HG03097 (cell line): ENCODE results near the gene STK24.
"Not testable (repeated sequence)": the region's sequence is repeated elsewhere in the genome, so short reads cannot be mapped to it uniquely, and the experiment has no call there.

Experiments
- ATAC-seq: cut with Tn5 transposase; IDR thresholded peaks from one replicate; pipeline ENCODE4 v1.9.1; 2021; ENCODE audit not compliant: unreplicated experiment, low FRiP score

Gene STK24

DNA sequence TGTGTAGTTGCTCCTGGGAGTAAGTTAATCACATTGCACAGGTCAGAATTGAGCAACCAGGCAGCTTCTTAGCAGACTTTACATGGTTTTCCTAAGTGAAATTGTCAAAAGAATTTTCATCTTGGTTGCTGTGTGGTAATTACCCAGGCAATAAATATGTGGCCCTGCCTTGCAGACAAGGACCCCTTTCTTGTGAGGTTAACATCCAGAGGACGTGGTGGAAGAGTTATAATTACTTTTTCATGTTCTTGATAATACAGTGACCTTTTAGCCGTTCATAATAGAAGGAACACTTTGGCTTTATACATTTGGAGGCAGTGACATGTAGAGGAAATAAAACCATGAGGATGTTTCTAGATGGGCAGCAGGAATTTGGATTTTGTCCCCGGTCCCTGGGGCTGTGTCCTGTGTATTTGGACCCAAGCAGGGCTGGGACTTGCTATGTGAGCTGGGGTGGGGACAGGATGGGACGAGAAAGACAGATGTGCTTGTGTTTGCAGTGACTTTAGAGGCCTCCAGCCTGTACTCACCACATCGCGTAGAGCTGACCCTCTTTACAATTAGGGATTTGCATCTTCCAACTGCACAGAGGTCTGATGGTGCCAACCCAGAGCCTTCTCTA is 156.2 kb downstream of the STK24 start:
- no peak for ATAC-seq

GRCh38 chr13:98419786-98420553 is 156.9 kb downstream of the STK24 start:
- no peak for ATAC-seq

DNA sequence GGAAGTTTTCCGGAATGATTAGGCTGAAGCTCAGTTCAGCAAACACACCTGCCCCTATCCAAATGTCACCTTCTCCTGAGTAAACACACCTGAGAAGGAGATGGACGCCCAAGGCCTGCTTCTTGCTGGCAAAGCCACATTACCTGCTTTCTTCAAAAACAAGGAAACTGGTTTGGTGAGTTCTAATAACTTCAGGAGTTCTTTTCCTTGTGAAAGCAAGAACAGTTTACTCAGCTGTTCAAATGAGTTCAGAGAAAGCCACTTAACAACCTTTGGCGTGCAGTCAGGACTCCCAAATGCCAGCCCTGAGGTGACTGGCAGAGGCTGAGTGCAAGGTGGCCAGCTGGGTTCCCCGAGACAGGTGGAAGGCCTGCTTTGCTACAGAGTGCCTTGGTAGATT is 160.5 kb downstream of the STK24 start:
- no peak for ATAC-seq

DNA sequence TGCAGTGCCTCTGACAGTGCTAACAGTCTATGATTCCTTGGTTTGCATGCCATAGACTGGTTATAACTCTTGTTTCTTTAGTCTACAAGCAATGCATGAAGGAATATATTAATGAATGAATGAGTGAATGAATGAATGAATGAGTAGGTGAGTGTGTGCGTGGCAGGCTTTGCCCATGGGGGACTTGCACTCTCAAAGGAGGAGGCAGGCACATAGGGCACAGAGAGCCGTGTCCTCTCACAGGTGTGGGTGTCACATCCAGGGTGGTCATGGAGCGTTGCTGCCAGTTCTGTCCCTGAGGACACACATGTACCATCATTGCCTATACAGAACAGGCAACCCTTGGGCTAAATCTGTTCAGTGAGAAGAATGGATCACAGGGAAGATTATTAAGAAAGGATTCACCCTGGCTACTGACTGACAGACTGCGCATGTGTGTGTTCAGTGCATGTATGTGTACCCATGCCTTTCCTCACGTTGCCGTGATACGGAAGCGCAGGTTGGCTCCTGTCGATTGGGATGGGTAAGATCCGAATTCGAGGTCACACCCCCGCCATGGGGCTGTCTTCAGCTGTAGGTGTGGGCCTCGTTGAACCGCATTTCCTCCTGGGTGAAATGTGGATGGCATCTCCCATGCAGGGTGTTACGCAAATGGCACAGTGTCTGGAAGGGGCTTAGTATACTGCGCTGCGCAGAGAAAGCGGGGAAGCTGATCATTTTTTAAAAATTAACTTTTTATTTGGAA is 161.4 kb downstream of the STK24 start:
- ATAC-seq, result no peak

- no peak for ATAC-seq
Observed at GRCh38 chr13:98413796-98414195, 163.1 kb downstream of the STK24 start.

DNA sequence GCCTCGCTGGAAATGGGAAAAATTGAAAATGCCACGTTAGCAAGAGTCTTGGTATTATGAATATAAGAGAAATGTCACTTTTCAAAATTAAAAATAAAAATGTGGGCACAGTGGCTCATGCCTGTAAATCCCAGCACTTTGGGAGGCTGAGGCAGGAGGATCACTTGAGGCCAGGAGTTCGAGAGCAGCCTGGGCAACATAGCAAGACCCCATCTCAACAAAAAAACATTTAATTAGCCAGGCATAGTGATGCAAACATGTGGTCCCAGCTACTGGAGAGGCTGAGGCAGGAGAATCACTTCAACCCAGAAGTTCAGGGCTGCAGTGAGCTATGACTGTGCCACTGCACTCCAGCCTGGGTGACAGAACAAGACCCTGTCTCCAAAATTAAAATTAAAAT is 163.6 kb downstream of the STK24 start:
- not testable (repeated sequence) for ATAC-seq

DNA sequence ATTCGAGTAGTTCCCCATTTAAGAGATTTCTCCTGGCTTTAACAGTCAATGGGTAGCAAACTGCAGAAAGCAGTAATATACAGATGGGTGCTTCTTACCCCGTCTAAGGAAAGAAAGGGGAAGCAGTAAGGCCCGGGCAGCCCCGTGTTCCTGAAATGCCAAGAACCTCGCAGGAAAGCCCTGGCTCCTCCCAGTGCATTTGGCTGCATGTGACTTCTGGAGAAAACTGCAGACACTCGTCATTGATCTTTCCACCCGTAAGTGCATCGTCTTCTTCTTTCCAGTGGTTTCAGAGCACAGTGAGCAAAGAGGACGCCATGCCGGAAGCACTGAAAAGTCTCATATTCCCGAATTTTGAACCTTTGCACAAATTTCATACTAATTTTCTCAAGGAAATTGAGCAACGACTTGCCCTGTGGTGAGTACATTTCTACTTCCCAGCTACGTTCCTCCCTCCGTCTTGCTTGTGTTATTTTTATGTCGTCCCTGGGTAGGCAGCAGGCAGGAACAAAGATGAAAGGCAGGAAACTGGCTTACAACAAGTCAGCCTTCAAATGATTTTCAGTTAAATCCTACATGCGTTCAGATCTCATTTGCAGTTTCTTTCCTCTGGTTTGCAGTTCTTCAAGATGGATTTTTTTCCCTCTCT is 165.2 kb downstream of the STK24 start:
- no peak for ATAC-seq

DNA sequence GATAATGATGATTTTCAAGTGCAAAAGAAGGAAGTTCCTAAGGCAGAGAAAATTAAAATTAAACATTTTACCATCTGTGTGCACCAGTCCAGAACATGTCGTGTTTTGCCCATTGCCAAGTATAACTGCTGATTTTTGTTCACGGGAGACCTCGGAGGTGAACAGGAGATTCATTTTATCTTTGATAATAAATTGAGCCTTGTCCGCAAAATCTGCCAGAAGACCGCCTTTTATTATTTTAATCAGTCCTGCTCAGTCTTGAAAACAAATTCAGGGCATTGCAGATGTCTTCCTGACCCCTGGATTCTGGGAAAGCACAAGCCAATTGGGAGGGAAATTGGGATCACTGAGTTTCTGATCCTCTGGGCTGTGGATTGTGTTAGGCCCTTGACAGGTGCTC is 165.9 kb downstream of the STK24 start:
- no peak for ATAC-seq

DNA sequence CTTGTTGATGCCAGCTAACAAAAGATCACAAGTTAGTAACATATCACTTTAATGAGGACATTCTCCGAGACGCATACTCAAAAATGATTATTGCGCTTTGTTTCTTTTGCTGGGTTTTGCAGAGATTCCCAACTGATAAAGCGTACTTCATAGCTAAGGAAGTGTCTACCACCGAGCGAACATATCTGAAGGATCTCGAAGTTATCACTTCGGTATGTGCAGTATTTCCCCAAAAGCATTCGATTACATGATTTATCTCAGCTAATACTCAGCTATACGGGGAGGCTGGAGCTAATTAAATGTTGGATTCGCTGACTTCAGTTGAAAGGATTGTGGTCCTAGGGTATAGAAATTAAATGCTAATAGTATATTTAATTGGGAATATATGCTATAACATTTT is 166.3 kb downstream of the STK24 start:
- no peak for ATAC-seq

DNA sequence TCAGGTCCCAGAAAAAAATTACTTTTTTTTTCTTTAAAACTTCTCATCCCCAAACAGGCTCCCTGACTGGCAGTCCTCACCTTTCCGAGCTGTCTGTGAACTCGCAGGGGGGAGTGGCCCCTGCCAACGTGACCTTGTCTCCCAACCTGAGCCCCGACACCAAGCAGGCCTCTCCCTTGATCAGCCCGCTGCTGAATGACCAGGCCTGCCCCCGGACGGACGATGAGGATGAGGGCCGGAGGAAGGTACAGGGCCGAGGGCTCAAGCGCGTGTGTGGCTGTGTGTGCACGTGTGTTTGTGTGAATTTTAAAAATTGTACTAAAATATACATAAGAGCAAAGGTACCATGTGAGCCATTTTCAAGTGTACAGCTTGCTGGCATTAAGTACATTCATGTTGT is 167.6 kb downstream of the STK24 start:
- no peak for ATAC-seq

DNA sequence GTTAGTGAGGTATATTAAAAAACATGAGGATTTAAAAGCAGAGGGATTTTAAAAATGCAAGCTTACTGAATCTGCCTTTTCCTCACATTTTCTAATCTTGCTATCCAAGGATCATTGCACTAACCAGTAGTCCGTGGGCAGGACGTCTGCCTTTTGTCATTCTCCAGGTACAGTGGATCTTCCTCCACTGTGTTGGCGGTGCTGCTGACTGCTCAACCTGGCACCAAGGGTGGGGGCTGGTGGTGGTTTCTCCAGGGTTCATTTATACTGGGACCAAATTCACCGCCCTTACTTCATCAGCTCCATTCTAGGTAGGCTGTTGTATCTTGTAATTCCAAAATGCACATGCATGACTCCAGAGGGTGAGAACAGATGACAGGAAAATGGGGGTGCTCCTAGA is 169.3 kb downstream of the STK24 start:
- ATAC-seq, result no peak

- no peak for ATAC-seq
Observed at GRCh38 chr13:98406971-98407370, 169.9 kb downstream of the STK24 start.

DNA sequence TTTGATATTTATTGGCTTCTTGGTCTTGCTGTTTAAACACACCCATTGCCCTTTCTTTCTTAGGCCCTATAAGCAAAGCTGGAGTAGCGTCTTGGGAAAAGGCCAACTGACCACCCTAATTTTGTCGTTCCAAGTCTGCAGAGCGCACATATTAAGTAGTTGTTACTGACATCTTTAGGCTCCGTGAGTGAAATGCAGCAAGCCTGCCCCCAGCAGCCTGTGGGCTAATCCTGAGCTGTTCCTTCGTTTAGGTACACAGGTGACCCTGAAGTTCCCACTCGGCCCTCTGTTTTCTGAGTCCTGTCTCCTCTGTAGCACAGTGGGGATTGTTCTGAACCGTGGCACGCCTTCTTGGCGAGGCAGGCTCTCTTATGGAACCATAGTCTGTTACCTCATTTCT is 170.5 kb downstream of the STK24 start:
- no peak for ATAC-seq

DNA sequence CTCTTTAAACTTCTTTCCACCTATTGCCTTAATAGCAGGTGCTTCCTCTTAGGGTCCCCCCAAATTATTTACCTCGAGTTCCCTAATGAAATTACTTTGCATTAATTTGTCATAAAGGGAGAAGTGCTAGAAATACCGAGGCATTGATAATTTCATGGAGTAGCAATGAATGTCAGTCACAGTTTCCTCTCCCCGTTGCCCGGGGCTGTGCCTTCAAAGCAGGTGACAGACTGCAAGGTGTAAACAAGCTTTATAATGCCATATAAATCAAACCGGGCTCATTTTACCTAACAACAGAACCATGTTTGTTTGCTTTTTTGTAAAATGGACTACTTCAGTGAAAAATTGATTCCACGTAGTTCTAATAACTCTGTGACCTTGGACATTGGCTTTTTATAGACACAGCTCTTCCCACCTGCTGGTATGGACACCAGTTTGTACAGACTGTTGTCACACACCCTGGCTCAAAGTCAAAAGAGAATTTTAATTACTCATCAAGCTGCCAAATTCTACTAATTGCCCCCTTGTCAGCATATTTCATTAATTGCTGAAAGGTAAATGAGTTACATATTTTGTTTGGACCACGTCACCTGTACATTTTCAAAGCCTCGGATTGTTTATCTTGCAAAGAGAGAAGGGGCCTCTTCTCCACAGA is 171.1 kb downstream of the STK24 start:
- no peak for ATAC-seq

- ATAC-seq, result no peak
Observed at GRCh38 chr13:98405107-98405571, 171.8 kb downstream of the STK24 start.

DNA sequence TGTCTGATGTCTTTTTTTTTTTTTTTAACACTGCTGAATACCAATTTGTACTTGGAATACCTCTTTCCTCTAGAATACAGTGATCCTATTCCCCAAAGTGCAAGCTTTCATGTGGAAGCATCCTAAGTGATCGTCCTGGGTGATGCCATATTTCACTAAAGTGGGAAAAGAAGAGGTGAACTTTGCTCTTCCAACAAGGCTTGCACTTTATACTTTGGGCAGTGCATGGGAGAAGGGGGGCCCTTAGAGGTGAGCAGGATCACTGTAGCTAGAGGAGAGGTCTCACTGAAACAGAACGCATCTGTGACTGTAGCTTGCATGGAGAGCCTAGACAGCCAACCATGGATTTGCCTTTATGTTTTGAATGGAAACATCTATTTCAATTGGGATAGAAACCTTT is 173.8 kb downstream of the STK24 start:
- ATAC-seq, result no peak

GRCh38 chr13:98401934-98402333 is 175.0 kb downstream of the STK24 start:
- no peak for ATAC-seq

DNA sequence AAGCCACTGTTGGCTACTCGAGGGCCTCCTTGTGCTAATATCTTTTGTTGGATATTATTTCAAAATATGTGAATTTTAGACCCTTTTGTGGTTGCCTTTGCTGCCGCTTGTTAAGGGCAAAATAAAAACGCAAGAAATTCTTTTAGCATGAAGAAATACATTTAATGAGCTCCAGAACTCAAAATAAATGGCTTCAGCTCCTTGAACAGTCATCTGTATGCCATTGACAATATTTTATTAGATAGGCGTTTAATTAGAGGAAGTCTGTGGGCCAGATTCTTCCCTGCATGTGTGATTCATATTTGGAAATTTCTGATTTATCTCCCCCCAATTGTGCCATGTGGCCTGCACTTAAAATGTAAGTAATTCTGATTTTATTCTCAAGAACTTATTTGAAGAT is 177.2 kb downstream of the STK24 start:
- no peak for ATAC-seq

- ATAC-seq, result no peak
Observed at GRCh38 chr13:98398581-98398980, 178.3 kb downstream of the STK24 start.

DNA sequence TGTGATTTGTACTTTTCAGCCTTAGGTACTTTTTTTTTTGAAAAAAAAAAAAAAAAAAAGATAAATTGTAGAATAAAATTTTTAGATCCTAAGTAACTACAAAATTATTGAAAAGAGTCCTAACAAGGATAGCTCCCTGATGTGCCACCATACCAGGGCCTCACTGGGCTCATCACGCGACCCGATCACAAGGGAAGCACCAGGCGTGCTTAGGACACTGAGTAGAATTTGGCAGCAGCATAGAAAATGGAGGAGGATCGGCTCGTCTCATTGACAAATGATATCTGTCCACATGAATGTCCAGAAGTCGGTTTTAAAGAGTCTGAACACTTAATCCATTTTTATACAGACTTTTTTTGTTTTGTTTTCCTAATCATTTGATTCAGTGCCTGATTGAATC is 179.0 kb downstream of the STK24 start:
- ATAC-seq, result no peak

DNA sequence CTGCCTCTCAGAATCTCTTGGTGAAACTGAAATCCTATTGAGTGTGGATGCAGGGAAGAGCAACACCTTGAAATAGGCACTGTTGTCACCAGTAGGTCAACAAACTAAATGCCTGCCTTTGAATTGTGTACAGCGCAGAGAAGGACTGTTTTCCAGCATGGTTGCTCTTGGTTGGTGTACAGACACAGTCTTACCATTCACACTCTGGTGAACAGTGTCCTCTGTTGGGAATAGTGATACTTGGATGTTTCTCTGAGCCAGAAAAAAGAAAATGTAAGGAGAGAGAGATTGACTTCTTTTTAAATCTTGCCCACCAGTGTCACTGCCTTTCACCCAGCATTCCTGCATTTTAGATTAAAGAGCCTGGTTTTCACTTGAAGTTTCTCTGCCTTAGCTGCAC is 179.7 kb downstream of the STK24 start:
- ATAC-seq, result no peak
